Measurements from ENCODE around the gene SLC9A9. TPM values are rescaled to one million over a fixed set of nuclear protein-coding genes. Genes with fewer than 3 reads are reported as not detected.
A peak's percentile ranks its signal among the peaks of the same experiment; 100 is the strongest.

SLC9A9 gene
- total RNA-seq, 1 donor from 2014 or later, result 11.4 TPM

GRCh38 chr3:143837076-143837475 lies 11.2 kb downstream of the SLC9A9 start:
- Mint-ChIP-seq H3K36me3 (ENCODE audit: unreplicated experiment) (peaks cover 5% of the 10 kb centered on the region), H3K4me1 (ENCODE audit: low read depth, unreplicated experiment) (peaks cover 9% of the 10 kb centered on the region), H3K27me3 (ENCODE audit: unreplicated experiment) (no peaks in the 10 kb centered on the region), H3K27ac (ENCODE audit: unreplicated experiment) (no peak overlapping the region), H3K9me3 (ENCODE audit: unreplicated experiment) (peaks cover 5% of the 10 kb centered on the region), H3K4me3 (ENCODE audit: unreplicated experiment) (no peak overlapping the region)
- TF ChIP-seq CTCF (IDR thresholded peaks at IDR 0.05; ENCODE audit: partially characterized antibody, unreplicated experiment), result no peak
- DNase-seq, result no peak

- Mint-ChIP-seq H3K4me3 (ENCODE audit: unreplicated experiment) (no peak overlapping the region), H3K36me3 (ENCODE audit: unreplicated experiment) (peaks cover 5% of the 10 kb centered on the region), H3K4me1 (ENCODE audit: low read depth, unreplicated experiment) (peaks cover 9% of the 10 kb centered on the region), H3K27me3 (ENCODE audit: unreplicated experiment) (no peaks in the 10 kb centered on the region), H3K27ac (ENCODE audit: unreplicated experiment) (peak overlapping the region; percentile 14), H3K9me3 (ENCODE audit: unreplicated experiment) (peaks cover 5% of the 10 kb centered on the region)
- no peak for TF ChIP-seq CTCF (IDR thresholded peaks at IDR 0.05; ENCODE audit: partially characterized antibody, unreplicated experiment)
- no peak for DNase-seq
Measured at GRCh38 chr3:143835312-143835711, 13.0 kb downstream of the SLC9A9 start.

GRCh38 chr3:143832433-143832832 lies 15.8 kb downstream of the SLC9A9 start:
- no peaks in the 10 kb centered on the region for H3K9me3 Mint-ChIP-seq (ENCODE audit: unreplicated experiment)
- TF ChIP-seq CTCF (IDR thresholded peaks at IDR 0.05; ENCODE audit: partially characterized antibody, unreplicated experiment), result no peak
- H3K36me3 Mint-ChIP-seq (ENCODE audit: unreplicated experiment), result peaks cover 5% of the 10 kb centered on the region
- no peak for DNase-seq
- H3K4me1 Mint-ChIP-seq (ENCODE audit: low read depth, unreplicated experiment), result peaks cover 13% of the 10 kb centered on the region
- H3K4me3 Mint-ChIP-seq (ENCODE audit: unreplicated experiment), result no peak overlapping the region
- H3K27ac Mint-ChIP-seq (ENCODE audit: unreplicated experiment), result no peak overlapping the region
- no peaks in the 10 kb centered on the region for H3K27me3 Mint-ChIP-seq (ENCODE audit: unreplicated experiment)

GRCh38 chr3:143831994-143832393 lies 16.3 kb downstream of the SLC9A9 start:
- Mint-ChIP-seq H3K4me1 (ENCODE audit: low read depth, unreplicated experiment) (peaks cover 13% of the 10 kb centered on the region), H3K27ac (ENCODE audit: unreplicated experiment) (no peak overlapping the region), H3K4me3 (ENCODE audit: unreplicated experiment) (no peak overlapping the region), H3K36me3 (ENCODE audit: unreplicated experiment) (peaks cover 5% of the 10 kb centered on the region), H3K9me3 (ENCODE audit: unreplicated experiment) (no peaks in the 10 kb centered on the region), H3K27me3 (ENCODE audit: unreplicated experiment) (no peaks in the 10 kb centered on the region)
- TF ChIP-seq CTCF (IDR thresholded peaks at IDR 0.05; ENCODE audit: partially characterized antibody, unreplicated experiment), result no peak
- no peak for DNase-seq

- no peak overlapping the region for H3K27ac Mint-ChIP-seq (ENCODE audit: unreplicated experiment)
- H3K27me3 Mint-ChIP-seq (ENCODE audit: unreplicated experiment), result no peaks in the 10 kb centered on the region
- H3K36me3 Mint-ChIP-seq (ENCODE audit: unreplicated experiment), result peaks cover 5% of the 10 kb centered on the region
- no peaks in the 10 kb centered on the region for H3K9me3 Mint-ChIP-seq (ENCODE audit: unreplicated experiment)
- H3K4me3 Mint-ChIP-seq (ENCODE audit: unreplicated experiment), result no peak overlapping the region
- no peak for TF ChIP-seq CTCF (IDR thresholded peaks at IDR 0.05; ENCODE audit: partially characterized antibody, unreplicated experiment)
- peaks cover 13% of the 10 kb centered on the region for H3K4me1 Mint-ChIP-seq (ENCODE audit: low read depth, unreplicated experiment)
- no peak for DNase-seq
Measured at GRCh38 chr3:143831208-143831607, 17.1 kb downstream of the SLC9A9 start.

Measured in glutamatergic neuron (in vitro differentiated cells).